ENCODE results near the gene ADK. TPM values are rescaled to one million over a fixed set of nuclear protein-coding genes. Genes with fewer than 3 reads are reported as not detected.

ADK gene
- total RNA-seq, 1 experiment from 2014 or later: 66.6 TPM

DNA sequence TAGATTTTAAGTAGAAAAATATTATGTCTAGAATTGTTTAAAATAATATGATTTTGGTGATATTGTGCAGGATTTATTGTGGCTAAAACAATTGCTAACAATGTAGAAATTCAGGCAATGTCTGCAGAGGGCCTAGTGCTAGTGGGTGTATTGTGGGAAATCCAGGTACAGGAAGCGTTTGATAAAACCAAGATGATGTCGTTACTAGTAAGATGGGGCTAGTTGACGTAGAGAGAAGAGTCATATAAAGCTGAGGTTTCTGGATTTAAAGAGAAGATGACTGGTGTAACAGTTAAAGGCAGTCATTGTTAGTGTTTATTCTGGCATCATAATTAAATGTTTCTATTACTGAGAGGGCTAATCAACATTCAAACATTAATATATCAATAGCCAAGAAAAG, 43.5 kb downstream of the ADK start:
- intact Hi-C loops (cut with micrococcal nuclease; ENCODE audit: unreplicated experiment): no loop called here
- Mint-ChIP-seq H3K36me3 (ENCODE audit: insufficient read depth, unreplicated experiment) (no peaks in the 10 kb centered on the region), H3K27me3 (ENCODE audit: unreplicated experiment) (no peaks in the 10 kb centered on the region), H3K4me3 (ENCODE audit: low read depth, unreplicated experiment) (no peak overlapping the region), H3K4me1 (ENCODE audit: low read depth, unreplicated experiment) (peaks cover 38% of the 10 kb centered on the region), H3K9me3 (ENCODE audit: low read depth, unreplicated experiment) (no peaks in the 10 kb centered on the region), H3K27ac (ENCODE audit: unreplicated experiment) (no peak overlapping the region)
- CTCF ChIA-PET: no interaction called here
- DNase-seq: no peak
- no TSS peak for BruUV-seq (replicated peaks)
- no peak for TF ChIP-seq CTCF (IDR thresholded peaks at IDR 0.05; ENCODE audit: unreplicated experiment)

DNA sequence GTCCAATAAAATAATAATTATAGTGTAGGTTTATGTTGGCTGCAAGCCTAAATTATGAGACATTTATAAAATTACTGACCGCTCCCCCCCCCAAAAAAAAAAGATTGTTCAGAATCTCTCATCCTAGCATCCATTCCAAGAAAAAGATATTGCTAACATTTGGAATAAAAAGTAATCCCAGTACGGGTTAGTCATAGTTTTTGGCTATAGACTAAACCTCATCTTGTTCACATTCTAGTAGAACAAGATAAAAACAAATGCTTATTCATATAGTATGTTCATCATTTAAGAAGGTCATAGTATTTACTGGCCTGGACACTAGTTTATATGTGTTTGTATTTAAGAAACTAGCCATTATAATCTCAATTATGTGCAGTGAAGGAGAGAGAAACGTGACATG, 44.0 kb downstream of the ADK start:
- Mint-ChIP-seq H3K27ac (ENCODE audit: unreplicated experiment) (no peak overlapping the region), H3K4me1 (ENCODE audit: low read depth, unreplicated experiment) (peaks cover 34% of the 10 kb centered on the region), H3K4me3 (ENCODE audit: low read depth, unreplicated experiment) (no peak overlapping the region), H3K36me3 (ENCODE audit: insufficient read depth, unreplicated experiment) (no peaks in the 10 kb centered on the region), H3K9me3 (ENCODE audit: low read depth, unreplicated experiment) (no peaks in the 10 kb centered on the region), H3K27me3 (ENCODE audit: unreplicated experiment) (no peaks in the 10 kb centered on the region)
- intact Hi-C loops (cut with micrococcal nuclease; ENCODE audit: unreplicated experiment): no loop called here
- no TSS peak for BruUV-seq (replicated peaks)
- TF ChIP-seq CTCF (IDR thresholded peaks at IDR 0.05; ENCODE audit: unreplicated experiment): no peak
- CTCF ChIA-PET: no interaction called here
- DNase-seq: no peak

GRCh38 chr10:74199315-74199714, 48.3 kb downstream of the ADK start:
- H3K27me3 Mint-ChIP-seq (ENCODE audit: unreplicated experiment): no peaks in the 10 kb centered on the region
- BruUV-seq (replicated peaks): no TSS peak
- CTCF ChIA-PET: no interaction called here
- intact Hi-C loops (cut with micrococcal nuclease; ENCODE audit: unreplicated experiment): no loop called here
- no peak overlapping the region for H3K27ac Mint-ChIP-seq (ENCODE audit: unreplicated experiment)
- H3K36me3 Mint-ChIP-seq (ENCODE audit: insufficient read depth, unreplicated experiment): peaks cover 9% of the 10 kb centered on the region
- no peak for DNase-seq
- H3K9me3 Mint-ChIP-seq (ENCODE audit: low read depth, unreplicated experiment): no peaks in the 10 kb centered on the region
- H3K4me3 Mint-ChIP-seq (ENCODE audit: low read depth, unreplicated experiment): no peak overlapping the region
- no peak for TF ChIP-seq CTCF (IDR thresholded peaks at IDR 0.05; ENCODE audit: unreplicated experiment)
- peaks cover 9% of the 10 kb centered on the region for H3K4me1 Mint-ChIP-seq (ENCODE audit: low read depth, unreplicated experiment)

- peaks cover 23% of the 10 kb centered on the region for H3K4me1 Mint-ChIP-seq (ENCODE audit: low read depth, unreplicated experiment)
- TF ChIP-seq CTCF (IDR thresholded peaks at IDR 0.05; ENCODE audit: unreplicated experiment): no peak
- peaks cover 9% of the 10 kb centered on the region for H3K36me3 Mint-ChIP-seq (ENCODE audit: insufficient read depth, unreplicated experiment)
- no peak overlapping the region for H3K4me3 Mint-ChIP-seq (ENCODE audit: low read depth, unreplicated experiment)
- H3K27me3 Mint-ChIP-seq (ENCODE audit: unreplicated experiment): no peaks in the 10 kb centered on the region
- no peak overlapping the region for H3K27ac Mint-ChIP-seq (ENCODE audit: unreplicated experiment)
- BruUV-seq (replicated peaks): no TSS peak
- no peak for DNase-seq
- H3K9me3 Mint-ChIP-seq (ENCODE audit: low read depth, unreplicated experiment): no peaks in the 10 kb centered on the region
- CTCF ChIA-PET: no interaction called here
- intact Hi-C loops (cut with micrococcal nuclease; ENCODE audit: unreplicated experiment): no loop called here
Measured at GRCh38 chr10:74202356-74202755, 51.3 kb downstream of the ADK start.
